Left renal cortex interstitium (tissue), 4 donors: ENCODE data around the gene OR4C3. TPM values are rescaled to one million over a fixed set of nuclear protein-coding genes. Genes with fewer than 3 reads are reported as not detected.
"Not testable (repeated sequence)": the region's sequence is repeated elsewhere in the genome, so short reads cannot be mapped to it uniquely, and the experiment has no call there.

Source experiments
- DNase-seq, 4 donors: peaks; one replicate each; pipeline ENCODE4 v3.0.0-alpha.2; 2013; ENCODE audit warnings: low read depth in 4 of 4, low spot score in 2 of 4, missing footprints in 1 of 4
- polyA plus RNA-seq, 4 donors: library from polyadenylated mRNA; unstranded; fragments of 120-200 nt; gene quantifications; one replicate each; pipeline ENCODE4 v1.2.1, GENCODE V29; 2013; ENCODE audit not compliant: insufficient read length in 4 of 4

Gene OR4C3
- not detected for polyA plus RNA-seq

- not testable (repeated sequence) for DNase-seq
Measured at GRCh38 chr11:48324620-48325019, at the start of gene OR4C3. Gene OR4C3 (plus strand): TSS chr11:48324920. CDS start chr11:48325022, 102 bp downstream.

DNA sequence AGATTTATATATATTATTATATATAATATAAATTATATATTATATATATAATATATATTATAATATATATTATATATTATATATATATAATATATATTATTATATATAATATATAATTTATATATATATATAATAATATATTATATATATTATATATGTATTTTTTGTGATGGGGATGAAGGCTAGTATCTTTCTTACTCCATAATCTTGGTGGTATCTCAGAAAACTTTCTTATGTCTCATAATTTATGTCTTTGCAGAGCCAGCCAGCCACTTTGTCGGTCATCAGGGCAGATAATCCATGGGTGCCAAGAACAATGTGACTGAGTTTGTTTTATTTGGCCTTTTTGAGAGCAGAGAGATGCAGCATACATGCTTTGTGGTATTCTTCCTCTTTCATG is 18.8 kb upstream of the OR4C3 start, which contains the start of gene OR4S1:
OR4S1 (plus strand) TSS at position 301 of the 400 bp plus-strand sequence; CDS start at position 301, 0 bp downstream.
- DNase-seq, result no peak

DNA sequence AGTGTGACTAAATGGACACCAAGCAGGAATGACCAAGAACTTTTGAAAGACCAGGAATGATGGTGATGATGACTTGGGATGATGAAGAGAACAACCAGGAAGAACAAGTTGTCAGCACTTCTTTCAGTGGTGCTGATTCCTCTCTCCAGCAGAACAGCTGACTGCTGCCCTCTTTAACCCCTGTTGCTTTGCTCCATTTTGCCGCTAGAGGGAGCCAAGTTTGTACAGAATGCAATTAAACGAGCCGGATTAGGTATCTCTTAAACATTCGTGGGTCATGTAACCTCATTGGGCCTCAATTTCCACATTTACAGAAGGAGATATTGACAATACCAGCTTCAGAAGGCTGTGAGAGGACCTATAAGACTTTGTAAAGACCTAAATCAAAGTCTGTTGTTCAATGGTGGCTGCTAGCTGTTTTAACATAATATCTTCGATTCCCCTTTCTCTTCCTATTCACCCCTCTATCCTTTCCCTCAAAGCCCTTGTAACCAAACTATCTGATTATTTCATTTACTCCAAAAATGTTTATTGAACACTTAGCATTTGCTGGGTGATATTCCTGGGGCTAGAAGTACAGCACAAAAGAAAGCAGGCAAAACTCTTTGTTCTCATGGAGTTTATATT is 16.8 kb upstream of the OR4C3 start:
- peak; percentile 6 to 34 (median 8) for DNase-seq

DNA sequence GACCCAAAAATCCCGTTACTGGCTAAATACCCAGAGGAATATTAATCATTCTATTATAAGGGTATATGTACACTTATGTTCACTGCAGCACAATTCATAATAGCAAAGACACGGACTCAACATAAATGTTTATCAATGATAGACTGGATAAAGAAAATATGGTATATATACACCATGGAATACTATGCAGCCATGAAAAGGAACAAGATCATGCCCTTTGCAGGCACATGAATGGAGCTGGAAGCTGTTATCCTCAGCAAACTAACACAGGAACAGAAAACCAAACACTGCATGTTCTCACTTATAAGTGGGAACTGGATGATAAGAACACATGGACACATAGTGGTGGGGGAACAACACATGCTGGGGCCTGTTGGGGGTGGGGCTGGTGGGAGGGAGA is 11.1 kb upstream of the OR4C3 start:
- not testable (repeated sequence) for DNase-seq

DNA sequence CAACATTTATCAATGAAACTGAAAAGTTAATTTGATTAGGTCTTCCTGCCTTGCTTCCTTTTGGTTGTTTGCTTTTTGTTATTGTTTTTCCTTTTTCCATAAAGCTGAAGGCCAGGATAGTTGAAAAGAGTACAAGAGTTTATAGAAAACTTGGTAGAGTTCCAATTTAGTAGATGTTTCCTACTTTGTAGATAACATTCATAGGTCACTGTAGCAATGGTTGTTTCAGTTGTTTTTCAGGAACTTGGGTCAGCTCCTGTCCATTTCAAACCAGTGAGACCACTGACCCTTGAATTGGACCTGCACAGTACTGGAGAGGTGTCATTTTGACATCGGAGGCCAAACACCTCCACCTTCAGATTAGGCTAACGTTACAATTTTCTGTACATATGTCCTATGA is 4.9 kb upstream of the OR4C3 start:
- not testable (repeated sequence) for DNase-seq

GRCh38 chr11:48341466-48341865 is 16.7 kb downstream of the OR4C3 start:
- no peak for DNase-seq

DNA sequence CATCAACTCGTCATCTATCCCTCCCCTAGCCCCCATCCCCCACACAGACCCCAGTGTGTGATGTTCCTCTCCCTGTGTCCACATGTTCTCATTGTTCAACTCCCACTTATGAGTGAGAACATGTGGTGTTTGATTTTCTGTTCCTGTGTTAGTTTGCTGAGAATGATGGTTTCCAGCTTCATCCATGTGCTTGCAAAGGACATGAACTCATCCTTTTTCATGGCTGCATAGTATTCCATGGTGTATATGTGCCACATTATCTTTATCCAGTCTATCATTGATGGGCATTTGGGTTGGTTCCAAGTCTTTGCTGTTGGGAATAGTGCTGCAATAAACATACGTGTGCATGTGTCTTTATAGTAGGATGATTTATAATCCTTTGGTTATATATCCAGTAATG is 17.8 kb downstream of the OR4C3 start:
- DNase-seq, result not testable (repeated sequence)

DNA sequence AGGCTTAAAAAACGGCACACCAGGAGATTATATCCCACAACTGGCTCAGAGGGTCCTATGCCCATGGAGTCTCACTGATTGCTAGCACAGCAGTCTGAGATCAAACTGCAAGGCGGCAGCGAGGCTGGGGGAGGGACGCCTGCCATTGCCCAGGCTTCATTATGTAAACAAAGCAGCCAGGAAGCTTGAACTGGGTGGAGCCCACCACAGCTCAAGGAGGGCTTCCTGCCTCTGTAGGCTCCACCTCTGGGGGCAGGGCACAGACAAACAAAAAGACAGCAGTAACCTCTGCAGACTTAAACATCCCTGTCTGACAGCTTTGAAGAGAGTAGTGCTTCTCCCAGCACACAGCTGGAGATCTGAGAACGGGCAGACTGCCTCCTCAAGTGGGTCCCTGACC is 21.6 kb downstream of the OR4C3 start:
- DNase-seq, result not testable (repeated sequence)

GRCh38 chr11:48354013-48354412 is 29.3 kb downstream of the OR4C3 start:
- no peak for DNase-seq

DNA sequence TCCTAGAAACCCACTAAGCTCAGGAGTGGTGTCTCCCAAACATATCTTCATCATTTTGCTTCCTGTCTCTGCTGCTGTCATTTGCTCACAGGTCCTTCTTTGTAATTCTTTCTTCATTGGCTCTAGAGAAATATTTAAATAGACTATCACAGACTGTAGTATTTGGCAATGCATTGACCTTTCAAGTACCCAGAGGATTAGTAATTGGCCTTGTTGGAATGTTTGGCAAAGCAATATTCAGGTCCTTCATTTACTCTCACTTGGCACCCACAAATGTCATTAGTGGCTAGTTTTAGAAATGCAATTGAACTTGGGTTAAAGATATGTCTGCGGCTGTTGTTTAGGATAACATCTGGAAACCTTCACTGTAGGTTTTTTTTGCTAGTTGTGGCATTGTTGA is 30.0 kb downstream of the OR4C3 start:
- no peak for DNase-seq

- DNase-seq, result not testable (repeated sequence)
Measured at GRCh38 chr11:48361289-48361688, 36.6 kb downstream of the OR4C3 start.

- DNase-seq, result no peak
Measured at GRCh38 chr11:48366365-48366764, 41.6 kb downstream of the OR4C3 start, which contains the start of gene OR4C5. Gene OR4C5 (minus strand): TSS chr11:48366465. CDS start chr11:48366465, 0 bp downstream.

Other genes with a start within 250 kb of the OR4C3 start
- not detected for gene OR4B1, start 108.1 kb upstream of the OR4C3 start, polyA plus RNA-seq
- gene OR4X2, start 79.8 kb upstream of the OR4C3 start, polyA plus RNA-seq, result not detected
- not detected for gene OR4X1, start 61.1 kb upstream of the OR4C3 start, polyA plus RNA-seq
- not detected for gene OR4S1, start 18.7 kb upstream of the OR4C3 start, polyA plus RNA-seq
- not detected for gene OR4C5, start 41.5 kb downstream of the OR4C3 start, polyA plus RNA-seq
- not detected for gene OR4A47, start 163.9 kb downstream of the OR4C3 start, polyA plus RNA-seq